GM12801 (cell line): Measurements from ENCODE around the gene MSLN.

ENCODE experiments used
- TF ChIP-seq, protein P1 (sequence below): IDR thresholded peaks from one replicate; pipeline ENCODE4 v1.5.1; 2011; ENCODE audit warnings: control low read depth; ENCODE audit not compliant: insufficient read length; ENCODE audit errors: extremely low read depth

MSLN gene

DNA sequence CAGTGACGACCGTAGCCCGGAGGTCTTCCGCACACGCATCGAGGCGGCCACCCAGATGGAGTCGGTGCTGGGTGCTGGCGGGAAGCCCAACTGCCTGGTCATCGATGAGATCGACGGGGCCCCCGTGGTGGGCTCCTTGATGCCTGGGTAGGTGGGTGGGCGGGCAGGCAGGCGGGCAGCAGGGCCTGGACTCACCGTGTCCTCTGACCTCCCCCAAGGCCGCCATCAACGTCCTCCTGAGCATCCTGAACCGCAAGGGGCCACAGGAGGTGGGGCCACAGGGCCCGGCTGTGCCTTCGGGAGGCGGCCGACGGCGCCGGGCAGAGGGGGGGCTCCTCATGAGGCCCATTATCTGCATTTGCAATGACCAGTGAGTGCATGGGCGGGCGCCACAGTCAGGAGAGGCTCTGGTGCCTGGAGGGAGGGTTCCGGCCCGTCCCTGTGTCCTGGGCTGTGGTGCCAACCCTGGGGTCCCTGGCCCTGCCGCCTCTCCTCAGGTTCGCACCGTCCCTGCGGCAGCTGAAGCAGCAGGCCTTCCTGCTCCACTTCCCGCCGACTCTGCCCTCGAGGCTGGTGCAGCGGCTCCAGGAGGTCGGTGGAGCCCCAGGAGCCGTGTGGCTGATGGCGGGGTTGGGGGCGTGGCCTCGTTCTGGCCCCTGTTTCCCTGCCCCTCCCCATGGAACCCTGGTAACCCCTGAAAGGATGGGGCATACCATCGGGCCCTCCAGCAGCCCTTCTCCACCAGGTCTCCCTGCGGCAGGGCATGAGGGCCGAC, 31.9 kb downstream of the MSLN start:
- TF ChIP-seq, protein P1, sequence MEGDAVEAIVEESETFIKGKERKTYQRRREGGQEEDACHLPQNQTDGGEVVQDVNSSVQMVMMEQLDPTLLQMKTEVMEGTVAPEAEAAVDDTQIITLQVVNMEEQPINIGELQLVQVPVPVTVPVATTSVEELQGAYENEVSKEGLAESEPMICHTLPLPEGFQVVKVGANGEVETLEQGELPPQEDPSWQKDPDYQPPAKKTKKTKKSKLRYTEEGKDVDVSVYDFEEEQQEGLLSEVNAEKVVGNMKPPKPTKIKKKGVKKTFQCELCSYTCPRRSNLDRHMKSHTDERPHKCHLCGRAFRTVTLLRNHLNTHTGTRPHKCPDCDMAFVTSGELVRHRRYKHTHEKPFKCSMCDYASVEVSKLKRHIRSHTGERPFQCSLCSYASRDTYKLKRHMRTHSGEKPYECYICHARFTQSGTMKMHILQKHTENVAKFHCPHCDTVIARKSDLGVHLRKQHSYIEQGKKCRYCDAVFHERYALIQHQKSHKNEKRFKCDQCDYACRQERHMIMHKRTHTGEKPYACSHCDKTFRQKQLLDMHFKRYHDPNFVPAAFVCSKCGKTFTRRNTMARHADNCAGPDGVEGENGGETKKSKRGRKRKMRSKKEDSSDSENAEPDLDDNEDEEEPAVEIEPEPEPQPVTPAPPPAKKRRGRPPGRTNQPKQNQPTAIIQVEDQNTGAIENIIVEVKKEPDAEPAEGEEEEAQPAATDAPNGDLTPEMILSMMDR = no peak

DNA sequence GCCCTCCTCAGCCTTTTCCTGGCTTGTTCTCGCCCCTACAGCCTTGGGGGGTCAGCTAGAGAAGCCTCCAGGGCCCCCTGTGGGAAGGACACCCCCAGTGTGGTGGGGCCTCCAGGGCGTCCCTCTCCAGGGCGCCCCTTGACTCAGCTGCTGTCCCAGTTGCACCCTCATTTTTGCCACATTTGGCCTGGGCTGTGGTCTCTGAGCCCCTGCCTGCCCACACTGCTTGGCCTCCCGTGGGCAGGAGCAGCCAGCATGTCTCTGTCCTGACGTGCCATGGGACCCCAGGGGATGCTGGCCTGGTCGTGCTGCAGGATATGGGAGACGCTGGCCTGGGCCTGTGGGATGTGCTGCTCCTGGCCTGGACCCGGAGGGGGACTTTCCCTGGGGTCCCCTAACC, 32.9 kb downstream of the MSLN start:
- TF ChIP-seq, protein P1 = no peak

DNA sequence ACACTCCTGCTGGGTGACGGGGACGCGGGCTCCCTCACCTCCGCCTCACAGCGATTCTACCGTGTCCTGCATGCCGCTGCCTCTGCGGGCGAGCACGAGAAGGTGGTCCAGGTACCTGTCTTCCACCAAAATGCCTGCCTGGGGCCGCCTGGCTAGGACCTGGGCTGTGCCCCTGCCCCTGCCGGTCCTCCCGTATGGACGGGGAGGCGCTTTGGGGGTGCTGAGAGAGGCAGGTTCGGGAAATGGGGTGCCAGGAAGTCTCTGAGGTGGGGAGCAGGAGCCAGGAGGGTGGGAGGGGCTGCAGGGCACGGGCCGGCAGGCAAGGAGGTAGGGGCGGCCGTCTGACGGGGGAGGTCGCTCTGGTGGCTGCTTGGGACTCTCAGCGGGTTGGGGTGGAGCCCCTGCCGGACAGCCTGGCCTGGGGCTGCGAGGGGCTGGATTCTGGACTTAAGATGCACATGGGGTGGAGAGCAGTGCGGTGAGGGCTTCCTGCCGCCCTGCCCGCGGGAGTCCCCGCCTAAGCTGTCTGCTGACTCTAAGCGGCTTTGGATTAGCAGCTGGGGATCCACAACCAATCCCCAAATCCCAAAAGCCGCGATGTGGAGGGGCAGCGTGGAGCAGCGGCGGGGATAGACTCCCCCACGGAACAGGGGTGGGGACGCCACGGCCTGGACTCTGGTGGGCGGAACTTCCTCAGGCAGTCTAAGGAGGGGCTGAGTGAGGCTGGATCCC, 33.7 kb downstream of the MSLN start:
- TF ChIP-seq, protein P1 = no peak

DNA sequence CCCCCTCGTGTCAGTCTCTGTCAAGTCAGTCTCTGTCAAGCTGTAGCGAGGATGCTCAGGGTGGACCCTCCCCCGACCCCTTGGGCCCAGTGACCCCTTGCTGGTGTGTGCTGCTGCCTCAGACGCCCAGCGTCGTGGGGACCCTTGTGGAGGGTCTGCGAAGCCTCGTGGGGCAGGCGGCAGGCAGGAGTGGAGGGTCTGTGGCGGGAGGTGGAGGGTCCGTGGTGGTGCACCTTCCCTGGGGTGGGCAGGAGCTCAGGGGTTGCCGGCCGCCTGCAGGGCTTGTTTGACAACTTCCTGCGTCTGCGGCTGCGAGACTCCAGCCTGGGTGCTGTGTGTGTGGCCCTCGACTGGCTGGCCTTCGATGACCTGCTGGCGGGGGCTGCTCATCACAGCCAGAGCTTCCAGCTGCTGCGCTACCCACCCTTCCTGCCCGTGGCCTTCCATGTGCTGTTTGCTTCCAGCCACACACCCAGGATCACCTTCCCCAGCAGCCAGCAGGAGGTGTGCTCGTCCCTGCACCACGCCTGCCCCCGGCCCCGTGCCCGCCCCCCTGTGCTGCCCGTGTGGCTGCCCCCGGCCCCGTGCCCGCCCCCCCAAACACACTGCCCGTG, 34.4 kb downstream of the MSLN start:
- TF ChIP-seq, protein P1 = no peak

DNA sequence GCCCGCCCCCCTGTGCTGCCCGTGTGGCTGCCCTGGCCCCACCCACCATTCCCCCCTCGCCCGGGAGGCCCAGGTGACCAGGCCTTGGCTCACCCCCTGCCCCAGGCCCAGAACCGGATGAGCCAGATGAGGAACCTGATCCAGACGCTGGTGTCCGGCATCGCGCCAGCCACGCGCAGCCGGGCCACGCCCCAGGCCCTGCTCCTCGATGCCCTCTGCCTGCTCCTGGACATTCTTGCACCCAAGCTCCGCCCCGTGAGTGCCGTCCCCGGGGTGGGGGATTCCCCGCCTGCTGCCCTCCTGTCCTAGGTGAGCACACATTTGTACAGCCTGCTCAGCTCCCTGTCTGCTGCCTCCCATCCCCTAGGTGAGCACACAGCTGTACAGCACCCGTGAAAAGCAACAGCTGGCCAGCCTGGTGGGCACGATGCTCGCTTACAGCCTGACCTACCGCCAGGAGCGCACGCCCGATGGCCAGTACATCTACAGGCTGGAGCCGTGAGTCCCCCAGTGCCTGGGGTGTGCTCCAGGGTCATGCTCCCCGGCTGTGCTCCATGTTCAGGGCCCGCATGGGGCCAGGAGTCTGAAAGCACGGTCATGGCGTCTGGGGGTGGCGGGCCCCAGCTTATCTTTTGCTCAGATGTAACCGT, 35.2 kb downstream of the MSLN start:
- TF ChIP-seq, protein P1 = no peak

DNA sequence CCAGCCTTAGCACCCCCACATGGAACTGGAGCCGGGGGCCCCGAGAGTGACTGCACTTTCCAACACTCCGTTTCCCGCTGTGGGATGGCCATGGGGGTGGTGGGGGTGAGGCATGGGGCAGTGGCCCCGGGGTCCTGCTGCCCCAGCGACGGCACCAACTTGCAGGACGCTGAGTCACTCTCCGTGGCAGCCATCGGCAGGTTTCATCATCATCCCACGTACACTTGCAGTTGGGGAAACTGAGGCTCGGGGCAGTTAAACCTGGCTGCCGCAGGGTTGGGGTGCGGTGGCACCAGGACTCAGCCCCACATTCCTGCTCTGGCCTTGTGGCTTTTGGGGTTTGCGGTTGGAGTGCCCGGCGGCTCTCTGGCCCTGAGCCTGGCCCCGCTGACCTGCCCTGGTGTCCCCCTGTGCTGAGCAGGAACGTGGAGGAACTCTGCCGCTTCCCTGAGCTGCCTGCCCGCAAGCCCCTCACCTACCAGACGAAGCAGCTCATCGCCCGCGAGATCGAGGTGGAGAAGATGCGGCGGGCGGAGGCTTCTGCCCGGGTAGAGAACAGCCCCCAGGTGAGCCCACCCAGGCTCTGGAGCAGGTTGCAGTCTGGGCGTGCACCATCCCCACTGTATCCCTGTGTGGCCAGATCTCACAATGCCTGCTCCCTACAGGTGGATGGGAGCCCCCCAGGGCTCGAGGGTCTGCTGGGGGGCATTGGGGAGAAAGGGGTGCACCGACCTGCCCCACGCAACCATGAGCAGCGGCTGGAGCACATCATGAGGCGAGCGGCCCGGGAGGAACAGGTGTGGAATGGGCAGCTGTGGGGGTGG, 36.0 kb downstream of the MSLN start:
- TF ChIP-seq, protein P1 = no peak
